H9 (cell line): ENCODE measurements around the gene SH3GL3. TPM values are rescaled to one million over a fixed set of nuclear protein-coding genes. Genes with fewer than 3 reads are reported as not detected.

Experiments used
- DNase-seq: peaks from one replicate; pipeline ENCODE4 v3.0.0-alpha.2; 2017
- H2AFZ ChIP-seq: one replicate; pipeline ENCODE4 v1.6.1; 2013; ENCODE audit warnings: mild to moderate bottlenecking, low read length, control low read depth, moderate library complexity
- H2AK5ac ChIP-seq: 2 replicates; pipeline ENCODE4 v1.6.1; 2013; ENCODE audit warnings: low read length, control low read depth, mixed read lengths; ENCODE audit not compliant: insufficient read length
- H2BK120ac ChIP-seq: one replicate; pipeline ENCODE4 v1.6.1; 2013; ENCODE audit warnings: low read depth, mild to moderate bottlenecking, low read length, control low read depth, inconsistent platforms; ENCODE audit not compliant: poor library complexity, severe bottlenecking
- H2BK12ac ChIP-seq: 2 replicates; pipeline ENCODE4 v1.6.1; 2013; ENCODE audit warnings: low read length, control low read depth, mixed read lengths, low read depth; ENCODE audit not compliant: insufficient read length
- H2BK15ac ChIP-seq: 2 replicates; pipeline ENCODE4 v1.6.1; 2013; ENCODE audit warnings: low read depth, low read length, control low read depth
- H2BK20ac ChIP-seq: one replicate; pipeline ENCODE4 v1.6.1; 2013; ENCODE audit warnings: low read depth, mild to moderate bottlenecking, low read length, control low read depth, inconsistent platforms; ENCODE audit not compliant: poor library complexity, severe bottlenecking
- H2BK5ac ChIP-seq: 2 replicates; pipeline ENCODE4 v1.6.1; 2013; ENCODE audit warnings: low read length, control low read depth, mixed read lengths; ENCODE audit not compliant: insufficient read length
- H3K14ac ChIP-seq: 2 replicates; pipeline ENCODE4 v1.6.1; 2013; ENCODE audit warnings: low read length, control low read depth; ENCODE audit not compliant: insufficient read depth
- H3K18ac ChIP-seq: 2 replicates; pipeline ENCODE4 v1.6.1; 2013; ENCODE audit warnings: low read depth, mild to moderate bottlenecking, mixed read lengths, low read length, control low read depth; ENCODE audit not compliant: insufficient read length
- H3K23ac ChIP-seq: 2 replicates; pipeline ENCODE4 v1.6.1; 2013; ENCODE audit warnings: low read length, control low read depth, mixed read lengths, low read depth; ENCODE audit not compliant: insufficient read length
- H3K23me2 ChIP-seq: 2 replicates; pipeline ENCODE4 v1.6.1; 2013; ENCODE audit warnings: low read depth, mild to moderate bottlenecking, mixed read lengths, low read length, control low read depth; ENCODE audit not compliant: insufficient read length, poor library complexity, severe bottlenecking
- H3K27ac ChIP-seq: 2 replicates; pipeline ENCODE4 v1.5.1; 2013; ENCODE audit warnings: low read length, control low read depth, mixed read lengths, low read depth; ENCODE audit not compliant: insufficient read length
- H3K27me3 ChIP-seq: 2 replicates; pipeline ENCODE4 v1.6.1; 2013; ENCODE audit warnings: low read length, control low read depth, inconsistent platforms; ENCODE audit not compliant: insufficient read depth
- H3K4ac ChIP-seq: 2 replicates; pipeline ENCODE4 v1.6.1; 2013; ENCODE audit warnings: low read depth, mild to moderate bottlenecking, control low read depth, inconsistent platforms, low read length, moderate library complexity
- H3K4me1 ChIP-seq: 2 replicates; pipeline ENCODE4 v1.6.1; 2013; ENCODE audit warnings: low read length, control low read depth, inconsistent platforms; ENCODE audit not compliant: insufficient read depth
- H3K4me2 ChIP-seq: 2 replicates; pipeline ENCODE4 v1.6.1; 2013; ENCODE audit warnings: low read length, control low read depth, mixed read lengths; ENCODE audit not compliant: insufficient read length, insufficient read depth
- H3K56ac ChIP-seq: 2 replicates; pipeline ENCODE4 v1.6.1; 2013; ENCODE audit warnings: low read depth, mild to moderate bottlenecking, mixed read lengths, low read length, control low read depth; ENCODE audit not compliant: insufficient read length
- H3K79me1 ChIP-seq: 2 replicates; pipeline ENCODE4 v1.6.1; 2013; ENCODE audit warnings: low read depth, mild to moderate bottlenecking, moderate library complexity, low read length, control low read depth, inconsistent platforms; ENCODE audit not compliant: insufficient read depth, poor library complexity, severe bottlenecking
- H3K79me2 ChIP-seq: 2 replicates; pipeline ENCODE4 v1.6.1; 2013; ENCODE audit warnings: low read length, control low read depth, inconsistent platforms; ENCODE audit not compliant: insufficient read depth
- H3K9ac ChIP-seq: 2 replicates; pipeline ENCODE4 v1.6.1; 2013; ENCODE audit warnings: low read length, control low read depth, mixed read lengths; ENCODE audit not compliant: insufficient read length; ENCODE audit errors: extremely low read depth
- H3K9me3 ChIP-seq: one replicate; pipeline ENCODE4 v1.6.1; 2013; ENCODE audit warnings: low read depth, low read length, inconsistent platforms; ENCODE audit not compliant: control insufficient read depth
- H3T11ph ChIP-seq: one replicate; pipeline ENCODE4 v1.6.1; 2013; ENCODE audit warnings: mild to moderate bottlenecking, low read length, control low read depth, inconsistent platforms
- H4K20me1 ChIP-seq: one replicate; pipeline ENCODE4 v1.6.1; 2013; ENCODE audit not compliant: control insufficient read depth, insufficient read length, insufficient read depth
- H4K5ac ChIP-seq: 2 replicates; pipeline ENCODE4 v1.6.1; 2013; ENCODE audit warnings: low read depth, mild to moderate bottlenecking, mixed read lengths, low read length, control low read depth; ENCODE audit not compliant: insufficient read length
- H4K8ac ChIP-seq: replicated peaks from 2 replicates; pipeline ENCODE4 v1.6.1; 2013; ENCODE audit warnings: low read length, control low read depth, mixed read lengths, low read depth; ENCODE audit not compliant: insufficient read length
- H4K91ac ChIP-seq: 2 replicates; pipeline ENCODE4 v1.6.1; 2013; ENCODE audit warnings: low read depth, mild to moderate bottlenecking, moderate library complexity, mixed read lengths, low read length, control low read depth; ENCODE audit not compliant: insufficient read length
- H3K27ac Mint-ChIP-seq, 3 experiments: 2 replicates in 2 of 3; 3 replicates in 1 of 3; pipeline ENCODE4 v1.8.0; 2020 to 2021; ENCODE audit warnings: mixed read lengths in 3 of 3, mild to moderate bottlenecking in 1 of 3, moderate library complexity in 1 of 3
- H3K27me3 Mint-ChIP-seq: 2 replicates; pipeline ENCODE4 v1.8.0; 2021; ENCODE audit warnings: low read depth, mild to moderate bottlenecking, moderate library complexity, mixed read lengths
- H3K36me3 Mint-ChIP-seq, 3 experiments: 2 replicates in 2 of 3; 3 replicates in 1 of 3; pipeline ENCODE4 v1.8.0; 2020 to 2021; ENCODE audit warnings: low read depth in 3 of 3, mixed read lengths in 3 of 3; ENCODE audit not compliant: insufficient read depth in 1 of 3
- H3K4me1 Mint-ChIP-seq, 2 experiments: 2 replicates each; pipeline ENCODE4 v1.8.0; 2020; ENCODE audit warnings: mixed read lengths in 2 of 2
- H3K4me3 Mint-ChIP-seq, 2 experiments: 2 replicates in 1 of 2; 3 replicates in 1 of 2; pipeline ENCODE4 v1.8.0; 2020 to 2021; ENCODE audit warnings: mild to moderate bottlenecking in 2 of 2, mixed read lengths in 2 of 2, moderate library complexity in 1 of 2
- H3K9me3 Mint-ChIP-seq, 2 experiments: 2 replicates in 1 of 2; 3 replicates in 1 of 2; pipeline ENCODE4 v1.8.0; 2020; ENCODE audit warnings: mild to moderate bottlenecking in 2 of 2, mixed read lengths in 2 of 2, moderate library complexity in 1 of 2
- WGBS: extraction: QIAGEN DNeasy Blood & Tissue Kit; methylation state at CpG from one replicate; pipeline ENCODE4 v1.1.7; 2013; ENCODE audit warnings: missing lambda C conversion rate, low lambda C conversion rate, mixed read lengths; ENCODE audit not compliant: insufficient read length; ENCODE audit errors: extremely low coverage; 5-methylcytosine and 5-hydroxymethylcytosine counted together
- total RNA-seq: library from RNA; stranded (reverse); gene quantifications from 2 replicates; pipeline ENCODE4 v1.2.1, GENCODE V29; 2021
- TF ChIP-seq, protein P1 (sequence below): fragments of 200-600 bp; sonication (generic); conservative IDR thresholded peaks from 3 replicates; pipeline ENCODE4 v1.8.0; 2021; ENCODE audit warnings: antibody characterized with exemption, mild to moderate bottlenecking

Gene SH3GL3
- total RNA-seq, 1 experiment from 2014 or later, result 11.2 TPM

DNA sequence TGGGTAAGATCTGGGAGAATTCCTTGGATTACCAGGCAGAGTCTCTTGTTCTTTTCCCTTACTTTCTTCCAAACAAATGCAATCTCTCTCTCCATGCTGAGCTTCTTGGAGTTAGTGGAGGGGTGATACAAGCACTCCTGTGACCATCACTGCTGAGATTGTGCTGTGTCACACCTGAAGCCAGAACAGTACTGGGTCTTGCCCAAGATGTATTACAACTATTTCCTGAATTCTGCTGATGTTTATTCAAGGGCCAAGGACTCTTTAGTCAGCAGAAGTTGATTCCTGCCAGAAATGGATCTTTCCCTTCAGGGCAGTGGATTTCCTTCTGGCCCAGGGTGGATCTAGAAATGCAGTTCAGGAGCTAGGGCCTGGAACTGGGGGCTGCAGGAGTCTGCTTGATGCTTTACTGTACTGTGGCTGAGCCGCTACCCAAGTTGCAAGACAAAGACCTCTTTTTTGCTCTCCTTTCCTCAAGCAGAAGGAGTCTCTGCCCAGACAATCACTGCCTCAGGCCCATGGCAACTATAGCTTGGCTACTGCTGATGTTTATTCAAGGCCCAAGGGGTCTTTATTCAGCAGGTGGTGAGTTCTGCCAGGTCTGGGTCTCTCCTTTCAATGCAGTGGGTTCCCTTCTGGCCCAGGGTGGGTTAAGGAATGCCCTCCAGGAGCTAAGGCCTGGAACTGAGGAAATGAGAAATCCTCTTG is 98.8 kb downstream of the SH3GL3 start:
- Histone ChIP-seq H2AFZ (no peak overlapping the region), H3K27ac (no peak overlapping the region), H2AK5ac (no peak overlapping the region), H3K56ac (no peak overlapping the region), H3K9me3 (no peaks in the 10 kb centered on the region), H3K4me2 (no peak overlapping the region), H2BK15ac (no peak overlapping the region), H3K4me1 (peaks cover 10% of the 10 kb centered on the region; the same call in 1 of the 2 replicates), H3K27me3 (no peaks in the 10 kb centered on the region), H2BK5ac (no peak overlapping the region), H3K23me2 (no peaks in the 10 kb centered on the region), H3K79me2 (no peaks in the 10 kb centered on the region), H2BK20ac (no peak overlapping the region), H2BK12ac (no peak overlapping the region), H3K18ac (no peak overlapping the region), H3K9ac (no peak overlapping the region), H3K14ac (peak overlapping the region; percentile 10; the same call in 1 of the 2 replicates), H3T11ph (no peak overlapping the region), H4K91ac (no peak overlapping the region), H4K8ac (no peak overlapping the region), H2BK120ac (no peak overlapping the region), H3K4ac (no peak overlapping the region), H3K79me1 (no peaks in the 10 kb centered on the region), H4K5ac (no peak overlapping the region), H4K20me1 (no peaks in the 10 kb centered on the region), H3K23ac (no peak overlapping the region)
- Mint-ChIP-seq H3K4me3 (no peak overlapping the region), H3K27me3 (no peaks in the 10 kb centered on the region; the same call in 1 of the 2 replicates), H3K36me3 (peaks cover 3 to 18% (median 12%) of the 10 kb centered on the region in 3 experiments; a peak in 6 of 7 replicates), H3K27ac (no peak overlapping the region; a peak in 1 of 7 replicates), H3K4me1 (peaks cover 41 to 46% of the 10 kb centered on the region in 2 experiments), H3K9me3 (peaks cover 18 to 19% of the 10 kb centered on the region in 2 experiments)
- TF ChIP-seq, protein P1, sequence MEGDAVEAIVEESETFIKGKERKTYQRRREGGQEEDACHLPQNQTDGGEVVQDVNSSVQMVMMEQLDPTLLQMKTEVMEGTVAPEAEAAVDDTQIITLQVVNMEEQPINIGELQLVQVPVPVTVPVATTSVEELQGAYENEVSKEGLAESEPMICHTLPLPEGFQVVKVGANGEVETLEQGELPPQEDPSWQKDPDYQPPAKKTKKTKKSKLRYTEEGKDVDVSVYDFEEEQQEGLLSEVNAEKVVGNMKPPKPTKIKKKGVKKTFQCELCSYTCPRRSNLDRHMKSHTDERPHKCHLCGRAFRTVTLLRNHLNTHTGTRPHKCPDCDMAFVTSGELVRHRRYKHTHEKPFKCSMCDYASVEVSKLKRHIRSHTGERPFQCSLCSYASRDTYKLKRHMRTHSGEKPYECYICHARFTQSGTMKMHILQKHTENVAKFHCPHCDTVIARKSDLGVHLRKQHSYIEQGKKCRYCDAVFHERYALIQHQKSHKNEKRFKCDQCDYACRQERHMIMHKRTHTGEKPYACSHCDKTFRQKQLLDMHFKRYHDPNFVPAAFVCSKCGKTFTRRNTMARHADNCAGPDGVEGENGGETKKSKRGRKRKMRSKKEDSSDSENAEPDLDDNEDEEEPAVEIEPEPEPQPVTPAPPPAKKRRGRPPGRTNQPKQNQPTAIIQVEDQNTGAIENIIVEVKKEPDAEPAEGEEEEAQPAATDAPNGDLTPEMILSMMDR, result no peak
- no CpG with 5 or more reads among the region's 1 CpG for WGBS
- no peak for DNase-seq
